HG03159 (cell line): Measurements from ENCODE around the gene BAD.
"Not testable (repeated sequence)": the region's sequence is repeated elsewhere in the genome, so short reads cannot be mapped to it uniquely, and the experiment has no call there.

Experiments
- ATAC-seq: cut with Tn5 transposase; IDR thresholded peaks from one replicate; pipeline ENCODE4 v1.9.1; 2021; ENCODE audit warnings: mild to moderate bottlenecking, moderate library complexity; ENCODE audit not compliant: unreplicated experiment

Gene BAD

GRCh38 chr11:64284048-64284961 is at the start of gene BAD:
Gene BAD (minus strand): TSS chr11:64284665. CDS start chr11:64284368, 297 bp downstream.
- peak; percentile 74 for ATAC-seq

DNA sequence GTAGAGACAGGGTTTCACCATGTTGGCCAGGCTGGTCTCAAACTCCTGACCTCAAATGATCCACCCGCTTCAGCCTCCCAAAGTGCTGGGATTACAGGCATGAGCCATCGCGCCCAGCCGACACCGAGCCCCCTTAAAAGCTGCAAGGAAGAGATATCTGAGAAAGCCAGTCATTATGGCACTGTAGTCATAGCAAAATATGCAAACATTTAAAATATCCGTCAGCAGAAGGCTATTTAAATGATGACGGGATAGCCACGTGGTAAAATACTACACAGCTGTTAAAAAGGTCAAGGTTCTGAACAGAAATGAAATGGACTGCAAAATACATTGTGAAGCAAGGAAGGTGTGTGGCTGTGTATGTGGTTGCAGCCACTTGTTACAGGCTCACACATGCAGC is 49.1 kb upstream of the BAD start:
- no peak for ATAC-seq

DNA sequence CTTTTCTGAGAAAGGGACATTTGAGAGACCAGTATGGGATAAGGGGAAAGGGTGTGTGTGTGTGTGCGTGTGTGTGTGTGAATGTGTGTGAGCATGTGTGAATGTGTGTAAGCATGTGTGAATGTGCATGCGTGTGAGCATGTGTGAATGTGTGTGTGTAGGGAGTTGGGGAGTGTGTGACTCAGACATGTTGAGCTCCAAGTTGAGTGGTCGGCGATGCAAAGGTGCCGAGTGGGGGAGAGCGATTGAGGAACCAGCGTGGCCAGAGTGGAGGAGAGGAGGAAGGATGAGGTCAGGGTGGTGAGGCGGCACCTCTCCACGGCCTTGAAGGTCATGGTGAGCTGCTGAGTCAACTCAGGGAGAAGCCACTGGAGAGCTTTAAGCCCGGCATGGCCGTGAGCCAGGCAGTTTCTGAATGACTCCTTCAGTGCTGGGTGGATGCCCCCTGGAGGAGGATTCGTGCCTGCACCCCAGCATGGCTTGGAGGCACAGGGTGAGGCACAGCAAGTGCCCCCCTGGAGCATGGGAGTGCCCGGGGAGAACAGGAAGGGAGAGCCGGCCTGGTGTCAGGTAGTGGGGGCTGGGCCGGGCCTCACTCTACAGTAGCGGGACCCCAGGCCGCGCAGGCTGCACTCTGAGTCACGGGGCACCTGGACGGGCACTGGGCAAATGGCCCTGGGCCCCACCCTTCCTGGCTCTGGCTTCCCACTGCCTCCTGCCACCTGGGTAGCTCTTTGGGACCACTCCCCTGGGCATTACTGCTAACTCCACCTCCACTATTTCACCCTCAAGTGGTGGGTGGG is 47.3 kb upstream of the BAD start:
- peak; percentile 54 for ATAC-seq

DNA sequence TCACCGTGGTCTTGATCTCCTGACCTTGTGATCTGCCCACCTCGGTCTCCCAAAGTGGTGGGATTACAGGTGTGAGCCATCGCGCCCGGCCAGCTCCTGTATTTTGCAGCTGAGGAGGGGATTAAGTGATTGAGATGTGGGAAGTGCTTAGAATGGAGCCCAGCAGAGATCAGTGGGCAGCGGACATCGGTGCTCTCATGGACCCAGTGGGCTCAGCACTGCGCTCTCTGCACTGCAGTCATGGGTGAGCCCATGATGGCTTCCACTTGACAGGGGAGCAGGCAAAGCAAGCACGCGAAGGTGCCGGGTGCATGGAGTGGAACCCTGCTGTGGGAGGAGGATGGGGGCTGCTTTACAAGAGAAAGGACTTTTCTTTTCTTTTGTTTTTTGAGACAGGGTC is 46.4 kb upstream of the BAD start:
- ATAC-seq: no peak

DNA sequence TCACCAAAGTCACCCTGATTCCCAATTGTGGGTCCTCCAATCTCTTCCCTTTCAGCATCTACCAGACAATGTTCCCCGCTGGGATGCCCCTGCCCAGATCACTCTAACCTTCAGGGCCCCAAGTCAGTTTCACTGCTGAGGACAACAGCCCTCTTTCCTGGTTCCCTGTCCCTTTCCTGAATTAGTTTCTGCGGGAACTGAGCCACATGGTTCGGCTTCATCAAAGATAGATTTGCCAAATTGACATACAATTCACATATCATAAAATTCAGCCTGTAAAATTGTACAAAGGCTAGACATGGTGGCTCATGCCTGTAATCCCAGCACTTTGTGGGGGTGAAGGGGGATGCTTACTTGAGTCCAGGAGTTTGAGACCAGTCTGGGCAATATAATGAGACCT is 43.5 kb upstream of the BAD start:
- ATAC-seq: no peak

GRCh38 chr11:64327375-64327774 is 42.9 kb upstream of the BAD start:
- no peak for ATAC-seq

GRCh38 chr11:64324692-64325469 is 40.4 kb upstream of the BAD start:
- no peak for ATAC-seq

- ATAC-seq: not testable (repeated sequence)
Observed at GRCh38 chr11:64323984-64324383, 39.5 kb upstream of the BAD start.

DNA sequence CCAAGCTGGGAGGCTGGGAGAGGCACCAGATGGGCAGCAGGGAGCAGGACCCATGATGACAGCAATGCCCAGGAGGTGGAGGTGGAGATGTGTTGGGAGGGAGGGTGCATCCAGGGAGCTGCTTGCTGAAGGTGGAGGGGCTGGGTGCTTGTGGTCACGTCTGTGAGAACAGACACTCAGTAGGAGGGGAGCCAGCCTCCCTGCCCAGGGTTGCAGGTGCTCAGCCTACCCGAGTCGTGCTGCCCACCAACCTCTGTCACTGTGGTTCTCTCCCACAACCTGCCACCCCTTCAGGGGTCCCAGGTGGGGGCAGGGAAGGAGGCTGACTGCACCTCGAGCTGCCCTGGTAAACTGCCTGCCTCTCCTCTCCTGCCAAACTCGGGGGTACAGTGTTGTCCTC is 38.9 kb upstream of the BAD start:
- no peak for ATAC-seq

DNA sequence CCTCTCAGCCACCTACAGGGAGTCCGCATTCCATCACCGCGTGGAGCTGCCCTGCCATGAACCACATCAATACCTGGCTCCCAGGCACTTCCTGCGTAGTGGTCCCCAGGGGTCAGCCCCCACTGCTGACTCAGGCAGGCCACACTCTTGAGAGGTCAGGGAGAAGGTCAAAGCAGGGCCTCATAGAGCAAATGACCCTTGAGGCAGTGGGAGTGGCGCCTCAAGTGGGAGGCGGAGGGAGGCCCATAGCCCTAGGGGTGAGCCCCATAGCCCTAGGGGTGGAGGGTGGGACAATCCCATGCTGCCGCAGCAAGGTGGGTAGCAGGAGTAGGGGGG is 38.4 kb upstream of the BAD start:
- no peak for ATAC-seq

DNA sequence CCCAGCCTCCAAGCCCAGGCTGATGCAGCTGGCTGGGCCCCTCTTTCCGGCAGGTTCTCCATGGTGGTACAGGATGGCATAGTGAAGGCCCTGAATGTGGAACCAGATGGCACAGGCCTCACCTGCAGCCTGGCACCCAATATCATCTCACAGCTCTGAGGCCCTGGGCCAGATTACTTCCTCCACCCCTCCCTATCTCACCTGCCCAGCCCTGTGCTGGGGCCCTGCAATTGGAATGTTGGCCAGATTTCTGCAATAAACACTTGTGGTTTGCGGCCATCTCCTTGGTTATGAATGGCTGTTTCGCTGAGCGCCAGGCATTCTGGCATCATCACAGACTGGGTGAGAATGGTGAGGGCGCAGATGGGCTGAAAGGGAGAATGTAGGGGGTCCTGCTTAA is 37.1 kb upstream of the BAD start:
- no peak for ATAC-seq

DNA sequence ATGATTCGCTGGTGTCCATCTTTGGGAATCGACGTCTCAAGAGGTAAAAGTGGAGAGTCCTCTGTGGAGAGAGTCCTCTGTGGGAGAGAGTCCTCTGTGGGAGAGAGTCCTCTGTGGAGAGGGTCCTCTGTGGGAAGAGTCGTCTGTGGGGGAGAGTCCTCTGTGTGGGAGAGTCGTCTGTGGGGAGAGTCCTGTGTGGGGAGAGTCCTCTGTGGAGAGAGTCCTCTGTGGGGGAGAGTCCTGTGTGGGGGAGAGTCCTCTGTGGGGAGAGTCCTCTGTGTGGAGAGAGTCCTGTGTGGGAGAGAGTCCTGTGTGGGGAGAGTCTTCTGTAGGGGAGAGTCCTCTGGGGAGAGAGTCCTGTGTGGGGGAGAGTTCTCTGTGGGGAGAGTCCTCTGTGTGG is 36.6 kb upstream of the BAD start:
- no peak for ATAC-seq

GRCh38 chr11:64320556-64320955 is 36.1 kb upstream of the BAD start:
- ATAC-seq: no peak

- ATAC-seq: no peak
Observed at GRCh38 chr11:64318766-64319761, 34.6 kb upstream of the BAD start.

DNA sequence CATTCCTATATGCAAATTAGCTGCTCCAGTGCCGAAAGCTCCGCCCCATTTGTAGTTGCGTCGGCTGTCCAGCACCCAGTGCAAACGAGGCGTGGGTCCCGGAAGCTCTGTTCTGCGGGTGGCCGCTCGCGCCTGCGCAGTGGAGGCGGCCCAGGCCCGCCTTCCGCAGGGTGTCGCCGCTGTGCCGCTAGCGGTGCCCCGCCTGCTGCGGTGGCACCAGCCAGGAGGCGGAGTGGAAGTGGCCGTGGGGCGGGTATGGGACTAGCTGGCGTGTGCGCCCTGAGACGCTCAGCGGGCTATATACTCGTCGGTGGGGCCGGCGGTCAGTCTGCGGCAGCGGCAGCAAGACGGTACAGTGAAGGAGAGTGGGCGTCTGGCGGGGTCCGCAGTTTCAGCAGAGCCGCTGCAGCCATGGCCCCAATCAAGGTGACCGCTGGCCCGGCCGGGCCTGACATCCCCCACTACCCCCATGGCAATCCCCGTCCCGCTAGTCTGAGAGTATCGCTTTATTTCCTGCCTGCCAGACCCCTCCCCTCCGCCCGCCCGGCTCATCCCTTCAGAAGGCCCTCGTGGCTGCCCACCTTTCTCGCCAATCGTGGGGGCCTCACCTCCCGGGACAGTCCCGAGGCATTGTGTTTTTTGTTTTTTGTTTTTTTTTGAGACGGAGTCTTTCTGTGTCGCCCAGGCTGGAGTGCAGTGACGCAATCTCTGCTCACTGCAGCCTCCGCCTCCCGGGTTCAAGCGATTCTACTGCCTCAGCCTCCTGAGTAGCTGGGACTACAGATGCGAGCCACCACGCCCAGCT is 33.7 kb upstream of the BAD start, which contains the start of gene PRDX5:
PRDX5 (plus strand) TSS at position 161 of the 805 bp plus-strand sequence; CDS start at position 256, 95 bp downstream.
- peak; percentile 71 for ATAC-seq

GRCh38 chr11:64317325-64317960 is 33.0 kb upstream of the BAD start, which contains the start of gene TRMT112:
Gene TRMT112 (minus strand): TSS chr11:64317559. CDS start chr11:64317526, 33 bp downstream.
- ATAC-seq: peak; percentile 60

- ATAC-seq: no peak
Observed at GRCh38 chr11:64316672-64317324, 32.3 kb upstream of the BAD start.
